OCI-LY1 (cell line): ENCODE measurements around the gene AP2M1.

Experiments
- H2AFZ ChIP-seq: fragments of 200-600 bp; sonication (generic), shearing (Covaris generic); 2 replicates; pipeline ENCODE4 v1.6.0; 2014; ENCODE audit warnings: antibody characterized with exemption, mild to moderate bottlenecking, low read length
- H3F3A ChIP-seq: fragments of 200-600 bp; sonication (generic), shearing (Covaris generic); 2 replicates; pipeline ENCODE4 v1.6.0; 2014; ENCODE audit warnings: mild to moderate bottlenecking, antibody characterized with exemption, low read length, moderate library complexity; ENCODE audit not compliant: insufficient read depth
- H3K27ac ChIP-seq: fragments of 200-600 bp; sonication (generic); 2 replicates; pipeline ENCODE4 v1.5.1; 2014; ENCODE audit warnings: low read length, mixed run types, mild to moderate bottlenecking, low read depth; ENCODE audit not compliant: poor library complexity, severe bottlenecking
- H3K27me3 ChIP-seq: fragments of 200-600 bp; sonication (generic); 2 replicates; pipeline ENCODE4 v1.6.0; 2014; ENCODE audit warnings: antibody characterized with exemption, mild to moderate bottlenecking, low read length, moderate library complexity; ENCODE audit not compliant: insufficient read depth
- H3K36me3 ChIP-seq: fragments of 200-600 bp; sonication (generic); 2 replicates; pipeline ENCODE4 v1.6.1; 2014; ENCODE audit warnings: mild to moderate bottlenecking, antibody characterized with exemption, low read length, moderate library complexity, mixed read lengths; ENCODE audit not compliant: insufficient read depth
- H3K4me1 ChIP-seq: fragments of 200-600 bp; sonication (generic); 2 replicates; pipeline ENCODE4 v1.5.1; 2014; ENCODE audit warnings: mild to moderate bottlenecking, low read length, moderate library complexity; ENCODE audit not compliant: insufficient read depth, severe bottlenecking
- H3K4me2 ChIP-seq: fragments of 200-600 bp; sonication (generic), shearing (Covaris generic); 2 replicates; pipeline ENCODE4 v1.6.1; 2014; ENCODE audit warnings: low read length
- H3K4me3 ChIP-seq: fragments of 200-600 bp; sonication (generic); 2 replicates; pipeline ENCODE4 v1.5.1; 2014; ENCODE audit warnings: low read length, low read depth, mild to moderate bottlenecking, mixed read lengths; ENCODE audit not compliant: poor library complexity, severe bottlenecking
- H3K79me2 ChIP-seq: fragments of 200-600 bp; shearing (Covaris generic); 2 replicates; pipeline ENCODE4 v1.6.1; 2016; ENCODE audit warnings: mixed run types, low read length, mixed read lengths; ENCODE audit not compliant: insufficient read depth
- H3K9ac ChIP-seq: fragments of 200-600 bp; sonication (generic), shearing (Covaris generic); 2 replicates; pipeline ENCODE4 v1.6.1; 2014; ENCODE audit warnings: mild to moderate bottlenecking, low read length, mixed read lengths
- H3K9me2 ChIP-seq: fragments of 200-600 bp; sonication (generic), shearing (Covaris generic); 2 replicates; pipeline ENCODE4 v1.6.1; 2014; ENCODE audit warnings: low read depth, mild to moderate bottlenecking, low read length, mixed read lengths
- H3K9me3 ChIP-seq: fragments of 200-600 bp; shearing (Covaris generic); 2 replicates; pipeline ENCODE4 v1.6.1; 2014; ENCODE audit warnings: low read length, mixed read lengths
- H4K20me1 ChIP-seq: fragments of 200-600 bp; sonication (generic), shearing (Covaris generic); 2 replicates; pipeline ENCODE4 v1.6.0; 2016; ENCODE audit warnings: mild to moderate bottlenecking, low read length; ENCODE audit not compliant: insufficient read depth
- CTCF ChIP-seq: fragments of 200-600 bp; sonication (generic), shearing (Covaris generic); IDR thresholded peaks from 2 replicates; pipeline ENCODE4 v1.5.1; 2017; ENCODE audit warnings: mild to moderate bottlenecking, antibody characterized with exemption, low read length, moderate library complexity, mixed read lengths
- EZH2 ChIP-seq: fragments of 200-600 bp; sonication (generic), shearing (Covaris generic); IDR thresholded peaks from 2 replicates; pipeline ENCODE4 v1.8.0; 2017; ENCODE audit warnings: borderline replicate concordance, mixed run types, mild to moderate bottlenecking, antibody characterized with exemption, low read length, moderate library complexity, mixed read lengths

Gene AP2M1

GRCh38 chr3:184168363-184169120 lies 6.1 kb upstream of the AP2M1 start:
- no peak overlapping the region for H3K27ac ChIP-seq
- H3K4me3 ChIP-seq = no peak overlapping the region
- H3K4me2 ChIP-seq = no peak overlapping the region
- H3K27me3 ChIP-seq = no peaks in the 10 kb centered on the region
- H2AFZ ChIP-seq = no peak overlapping the region
- H3K9me2 ChIP-seq = no peaks in the 10 kb centered on the region
- no peaks in the 10 kb centered on the region for H3K4me1 ChIP-seq
- no peaks in the 10 kb centered on the region for H3K79me2 ChIP-seq
- TF ChIP-seq CTCF (no peak), EZH2 (no peak)
- peaks cover 78% of the 10 kb centered on the region for H3K36me3 ChIP-seq
- H3F3A ChIP-seq = no peaks in the 10 kb centered on the region
- no peaks in the 10 kb centered on the region for H3K9me3 ChIP-seq
- no peaks in the 10 kb centered on the region for H4K20me1 ChIP-seq
- H3K9ac ChIP-seq = no peak overlapping the region

GRCh38 chr3:184169896-184170875 lies 4.5 kb upstream of the AP2M1 start:
- Histone ChIP-seq H4K20me1 (no peaks in the 10 kb centered on the region), H3K27me3 (no peaks in the 10 kb centered on the region), H2AFZ (no peak overlapping the region), H3F3A (no peaks in the 10 kb centered on the region), H3K4me1 (peaks cover 7% of the 10 kb centered on the region), H3K4me3 (no peak overlapping the region), H3K9ac (no peak overlapping the region), H3K79me2 (peaks cover 3% of the 10 kb centered on the region; the same call in 1 of the 2 replicates), H3K4me2 (no peak overlapping the region), H3K36me3 (peaks cover 66% of the 10 kb centered on the region), H3K27ac (no peak overlapping the region), H3K9me3 (no peaks in the 10 kb centered on the region), H3K9me2 (no peaks in the 10 kb centered on the region)
- no peak for TF ChIP-seq EZH2
- TF ChIP-seq CTCF = no peak

- Histone ChIP-seq H3K4me1 (peaks cover 20% of the 10 kb centered on the region), H3K36me3 (peaks cover 52% of the 10 kb centered on the region), H3K27me3 (no peaks in the 10 kb centered on the region), H3K4me3 (no peak overlapping the region), H3K9me2 (no peaks in the 10 kb centered on the region), H3F3A (no peaks in the 10 kb centered on the region), H3K9me3 (no peaks in the 10 kb centered on the region), H3K4me2 (no peak overlapping the region), H2AFZ (no peak overlapping the region), H4K20me1 (no peaks in the 10 kb centered on the region), H3K79me2 (peaks cover 16% of the 10 kb centered on the region), H3K9ac (no peak overlapping the region), H3K27ac (no peak overlapping the region)
- no peak for TF ChIP-seq EZH2
- TF ChIP-seq CTCF = no peak
Observed at GRCh38 chr3:184171562-184171961, 3.1 kb upstream of the AP2M1 start.
